GM19372 (cell line): Measurements from ENCODE around the gene ZNF324.
"Not testable (repeated sequence)": the region's sequence is repeated elsewhere in the genome, so short reads cannot be mapped to it uniquely, and the experiment has no call there.

Experiments used
- ATAC-seq: cut with Tn5 transposase; IDR thresholded peaks from one replicate; pipeline ENCODE4 v1.9.1; 2021; ENCODE audit warnings: mild to moderate bottlenecking, low read depth, moderate library complexity; ENCODE audit not compliant: unreplicated experiment

Gene ZNF324

DNA sequence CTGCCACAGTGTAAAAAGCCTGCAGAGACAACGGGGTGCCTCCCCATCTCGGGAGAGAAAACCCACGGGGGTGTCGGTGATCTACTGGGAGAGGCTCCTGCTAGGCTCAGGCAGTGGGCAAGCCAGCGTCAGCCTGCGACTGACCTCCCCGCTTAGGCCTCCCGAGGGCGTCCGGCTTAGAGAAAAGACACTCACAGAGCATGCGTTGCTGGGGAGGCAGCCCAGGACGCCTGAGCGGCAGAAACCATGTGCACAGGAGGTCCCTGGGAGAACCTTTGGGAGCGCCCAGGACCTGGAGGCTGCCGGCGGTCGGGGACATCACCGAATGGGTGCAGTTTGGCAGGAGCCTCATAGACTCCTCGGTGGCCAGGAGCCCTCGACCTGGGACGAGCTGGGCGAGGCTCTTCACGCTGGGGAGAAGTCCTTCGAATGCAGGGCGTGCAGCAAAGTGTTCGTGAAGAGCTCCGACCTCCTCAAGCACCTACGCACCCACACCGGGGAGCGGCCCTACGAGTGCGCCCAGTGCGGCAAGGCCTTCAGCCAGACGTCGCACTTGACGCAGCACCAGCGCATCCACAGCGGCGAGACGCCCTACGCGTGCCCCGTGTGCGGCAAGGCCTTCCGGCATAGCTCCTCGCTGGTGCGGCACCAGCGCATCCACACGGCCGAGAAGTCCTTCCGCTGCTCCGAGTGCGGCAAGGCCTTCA is 4.1 kb downstream of the ZNF324 start:
- not testable (repeated sequence) for ATAC-seq

DNA sequence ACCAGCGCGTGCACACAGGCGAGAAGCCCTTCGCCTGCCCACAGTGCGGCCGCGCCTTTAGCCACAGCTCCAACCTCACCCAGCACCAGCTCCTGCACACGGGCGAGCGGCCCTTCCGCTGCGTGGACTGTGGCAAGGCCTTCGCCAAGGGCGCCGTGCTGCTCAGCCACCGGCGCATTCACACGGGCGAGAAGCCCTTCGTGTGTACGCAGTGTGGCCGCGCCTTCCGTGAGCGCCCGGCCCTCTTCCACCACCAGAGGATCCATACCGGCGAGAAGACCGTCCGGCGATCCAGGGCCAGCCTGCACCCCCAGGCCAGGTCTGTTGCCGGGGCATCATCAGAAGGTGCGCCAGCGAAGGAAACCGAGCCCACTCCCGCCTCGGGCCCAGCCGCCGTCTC is 4.9 kb downstream of the ZNF324 start:
- no peak for ATAC-seq

- ATAC-seq = no peak
These were observed 6.9 kb downstream of the ZNF324 start for GRCh38 chr19:58473775-58474174.

GRCh38 chr19:58474291-58474996 is 7.6 kb downstream of the ZNF324 start:
- no peak for ATAC-seq

GRCh38 chr19:58474997-58475713 is 8.3 kb downstream of the ZNF324 start:
- peak; percentile 2 for ATAC-seq

GRCh38 chr19:58475714-58476497 is 9.0 kb downstream of the ZNF324 start, which contains the start of gene ZNF446:
Gene ZNF446, plus strand, starts transcription at chr19:58476352. Its CDS starts 867 bp downstream, at chr19:58477219.
- peak; percentile 81 for ATAC-seq

- ATAC-seq = no peak
These were observed 9.7 kb downstream of the ZNF324 start for GRCh38 chr19:58476498-58477015.

DNA sequence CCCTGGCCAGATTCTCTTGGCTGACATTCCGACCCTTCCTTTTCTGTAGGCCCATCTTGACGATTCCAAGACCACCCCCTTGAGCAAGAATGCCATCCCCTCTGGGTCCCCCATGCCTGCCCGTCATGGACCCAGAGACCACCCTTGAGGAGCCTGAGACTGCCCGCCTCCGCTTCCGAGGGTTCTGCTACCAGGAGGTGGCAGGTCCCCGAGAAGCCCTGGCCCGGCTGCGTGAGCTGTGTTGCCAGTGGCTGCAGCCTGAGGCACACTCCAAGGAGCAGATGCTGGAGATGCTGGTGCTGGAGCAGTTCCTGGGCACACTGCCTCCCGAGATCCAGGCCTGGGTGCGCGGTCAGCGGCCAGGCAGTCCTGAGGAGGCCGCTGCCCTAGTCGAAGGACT is 10.2 kb downstream of the ZNF324 start:
- ATAC-seq = no peak

DNA sequence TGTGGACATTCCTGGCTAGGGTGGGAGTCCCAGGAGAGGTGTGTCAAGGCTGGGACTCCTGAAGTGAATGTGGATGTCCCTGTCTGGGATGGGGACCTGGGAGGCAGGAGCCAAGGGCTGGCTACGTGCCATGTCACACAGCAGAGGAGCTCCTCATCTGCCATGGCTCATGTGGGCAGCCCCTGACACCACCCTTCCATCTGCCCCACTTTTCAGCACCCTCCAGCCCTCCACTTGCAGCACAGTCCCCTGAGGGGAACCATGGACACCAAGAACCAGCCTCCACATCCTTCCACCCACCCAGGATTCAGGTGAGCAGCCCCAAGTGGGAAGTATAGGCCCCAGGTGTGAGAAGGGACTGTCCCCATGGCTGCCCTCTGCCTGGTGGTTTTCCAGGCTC is 11.0 kb downstream of the ZNF324 start:
- ATAC-seq = no peak

- ATAC-seq = no peak
These were observed 12.4 kb downstream of the ZNF324 start for GRCh38 chr19:58479303-58479702.

DNA sequence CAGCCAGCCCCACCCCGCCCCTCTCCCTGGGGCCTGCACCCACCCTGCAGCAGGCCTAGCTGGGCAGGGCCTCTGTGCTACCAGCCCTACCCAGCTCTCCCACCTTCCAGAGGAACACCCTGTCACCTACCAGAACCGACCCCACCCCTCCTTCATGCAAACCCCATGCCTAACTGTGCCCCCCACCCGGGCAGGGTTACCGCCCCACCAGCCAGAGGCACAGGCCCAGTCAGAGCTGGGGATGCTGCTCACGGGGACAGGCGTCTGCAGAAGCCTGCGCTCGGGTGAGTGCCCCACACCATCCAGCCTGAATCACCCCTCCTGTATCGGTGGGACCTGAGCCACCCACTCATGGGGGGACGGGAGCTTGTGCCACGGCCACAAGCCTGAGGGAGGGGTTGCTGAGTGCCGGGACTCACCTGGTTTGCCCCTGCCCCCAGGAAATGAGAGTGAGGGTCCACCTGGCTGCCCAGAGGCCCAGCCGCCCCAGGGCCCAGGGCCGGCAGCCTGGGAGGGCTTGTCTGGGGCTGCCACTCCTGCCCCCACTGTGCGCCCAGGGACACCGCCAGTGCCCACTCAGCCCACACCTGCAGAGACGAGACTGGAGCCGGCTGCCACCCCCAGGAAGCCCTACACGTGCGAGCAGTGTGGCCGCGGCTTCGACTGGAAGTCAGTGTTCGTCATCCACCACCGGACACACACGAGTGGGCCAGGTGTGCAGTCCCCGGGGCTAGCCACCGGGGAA is 13.0 kb downstream of the ZNF324 start:
- no peak for ATAC-seq

DNA sequence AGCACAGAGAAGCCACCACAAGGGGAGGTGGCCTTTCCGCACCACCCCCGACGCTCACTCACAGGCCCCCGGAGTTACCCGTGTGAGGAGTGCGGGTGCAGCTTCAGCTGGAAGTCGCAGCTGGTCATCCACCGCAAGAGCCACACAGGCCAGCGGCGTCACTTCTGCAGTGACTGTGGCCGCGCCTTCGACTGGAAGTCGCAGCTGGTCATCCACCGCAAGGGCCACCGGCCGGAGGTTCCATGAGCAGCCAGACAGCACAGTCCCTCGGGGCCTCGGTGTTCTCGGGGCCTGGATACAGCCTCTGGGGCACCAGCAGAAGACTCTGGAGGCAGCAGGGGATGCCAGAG is 13.6 kb downstream of the ZNF324 start:
- no peak for ATAC-seq

GRCh38 chr19:58480831-58481230 is 14.0 kb downstream of the ZNF324 start:
- no peak for ATAC-seq

DNA sequence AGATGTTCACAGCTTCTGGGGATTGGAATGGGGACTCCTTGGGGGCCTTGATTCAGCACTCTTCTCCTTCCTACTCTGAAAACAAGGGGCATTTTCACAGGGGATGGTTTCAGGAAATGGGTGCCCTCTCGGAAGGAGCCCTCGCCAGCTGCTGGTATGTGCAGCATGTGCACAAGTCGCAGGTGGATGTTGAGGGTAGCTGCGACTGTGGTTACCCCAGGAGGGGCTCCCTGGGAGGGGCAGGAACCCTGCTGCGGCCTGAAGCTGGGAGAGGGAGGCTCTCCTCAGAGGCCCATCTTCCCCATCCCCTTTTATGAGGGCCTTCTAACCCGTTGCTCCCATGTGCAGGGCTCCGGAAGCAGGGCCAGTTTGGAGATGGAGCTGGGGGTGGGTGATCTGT is 15.5 kb downstream of the ZNF324 start:
- ATAC-seq = no peak

GRCh38 chr19:58483776-58484175 is 16.9 kb downstream of the ZNF324 start:
- ATAC-seq = no peak

- ATAC-seq = not testable (repeated sequence)
These were observed 17.5 kb downstream of the ZNF324 start for GRCh38 chr19:58484349-58484748.

GRCh38 chr19:58491393-58491792 is 24.5 kb downstream of the ZNF324 start:
- ATAC-seq = no peak

GRCh38 chr19:58492265-58492664 is 25.4 kb downstream of the ZNF324 start:
- ATAC-seq = no peak

GRCh38 chr19:58497634-58498170 is 30.8 kb downstream of the ZNF324 start:
- ATAC-seq = no peak
